Right forelimb (tissue), 1 donor: ENCODE measurements around the gene HAS3.

Experiments used
- DNase-seq: peaks from one replicate; pipeline ENCODE4 v3.0.0-alpha.2; 2018

The HAS3 gene

GRCh38 chr16:69093974-69094373, 11.5 kb upstream of the HAS3 start:
- DNase-seq, result no peak

DNA sequence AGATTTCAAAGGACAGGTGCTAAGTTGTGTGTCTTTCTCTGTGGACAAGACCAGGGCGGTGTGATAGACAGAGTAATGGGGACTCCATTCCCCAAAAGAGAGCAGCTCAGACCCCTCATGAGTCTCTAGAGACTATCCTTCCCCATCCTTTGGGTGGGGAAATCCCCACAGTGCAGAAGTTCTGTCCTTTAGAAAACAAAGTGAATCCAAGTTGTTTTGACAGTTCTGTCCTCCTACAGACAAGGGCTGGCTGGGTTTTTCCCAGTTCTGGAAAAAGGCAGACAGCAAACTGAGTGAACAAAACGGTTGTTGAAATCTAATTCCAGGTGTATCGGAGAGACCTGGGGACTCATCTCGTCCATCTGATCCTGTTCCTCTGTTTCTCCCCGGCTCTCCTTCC, 11.0 kb upstream of the HAS3 start:
- DNase-seq, result no peak

GRCh38 chr16:69095193-69095592, 10.3 kb upstream of the HAS3 start:
- DNase-seq, result no peak

- no peak for DNase-seq
Observed at GRCh38 chr16:69100071-69100691, 5.3 kb upstream of the HAS3 start.

- DNase-seq, result no peak
Observed at GRCh38 chr16:69106491-69107315, 1.2 kb downstream of the HAS3 start.

DNA sequence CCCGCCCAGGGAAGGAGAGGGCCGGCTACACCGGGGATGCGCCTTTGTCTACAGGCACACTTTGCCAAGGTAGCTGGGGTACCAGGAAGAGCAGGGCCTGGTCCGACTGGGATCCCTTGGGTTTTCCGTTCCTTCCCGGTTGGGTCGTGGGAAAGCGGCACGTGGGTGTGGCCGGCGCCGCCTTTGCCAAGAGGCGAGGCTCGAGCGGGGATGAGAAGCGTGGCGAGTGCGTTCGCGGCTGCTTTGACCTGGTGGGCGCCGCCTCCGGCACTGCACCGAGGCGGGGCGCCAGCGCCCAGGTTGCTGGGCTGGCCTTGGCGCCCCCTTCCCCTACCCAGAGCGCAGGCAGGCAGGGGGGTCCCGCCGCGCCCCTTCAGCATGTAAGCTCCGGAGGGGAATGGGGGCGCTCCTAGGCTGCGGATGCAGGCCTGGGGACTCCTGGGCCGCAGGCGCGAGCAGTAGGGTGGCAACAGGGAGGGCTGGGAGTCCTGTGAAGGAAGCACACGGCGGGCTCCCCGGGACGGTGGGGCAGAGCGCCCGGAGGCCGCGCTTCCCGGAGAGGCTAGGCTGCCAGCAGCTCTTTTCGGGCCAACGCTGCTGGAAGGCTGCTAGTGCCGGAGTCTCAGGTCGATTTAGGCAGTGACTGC, 2.0 kb downstream of the HAS3 start:
- DNase-seq, result peak; percentile 63

DNA sequence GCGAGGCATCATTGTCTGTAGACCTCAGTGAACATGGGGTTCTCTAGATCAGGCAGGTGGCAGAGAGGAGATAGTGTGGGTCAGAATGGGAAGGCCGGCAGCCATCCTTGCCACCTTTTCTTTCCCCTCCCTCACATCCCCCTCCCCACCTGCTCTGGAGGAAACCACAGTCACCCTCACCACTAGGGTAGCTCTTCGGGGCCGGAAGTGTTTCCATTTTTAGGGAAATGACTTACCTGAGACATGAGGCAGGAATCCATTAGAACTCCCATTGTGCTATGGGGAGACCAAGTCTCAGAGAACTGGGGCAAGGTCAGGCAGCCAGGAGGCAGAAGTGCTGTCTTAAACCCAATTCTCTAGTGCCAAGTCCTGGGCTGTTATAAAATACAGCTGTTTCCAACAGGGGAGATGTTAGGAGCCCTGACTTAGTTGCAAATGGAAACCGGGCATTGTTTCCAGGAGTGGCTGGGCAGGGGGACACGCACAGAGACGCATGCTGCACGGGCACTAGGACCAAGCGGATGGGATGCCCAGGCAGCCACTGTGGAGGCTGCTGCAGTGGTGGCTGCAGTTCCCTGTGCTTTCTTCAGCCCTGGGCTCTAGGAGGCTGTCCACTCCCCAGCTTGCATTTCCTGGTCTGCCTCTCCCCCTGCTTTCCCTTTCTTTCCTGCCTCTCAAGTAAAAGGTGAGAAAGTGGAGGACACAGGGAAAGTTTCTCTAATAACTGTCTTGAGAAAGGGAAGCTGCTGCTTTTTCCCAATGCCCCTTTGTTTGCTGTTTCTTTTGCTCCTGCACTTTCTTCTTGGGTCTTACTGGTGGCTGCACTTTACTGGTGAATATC, 2.8 kb downstream of the HAS3 start:
- no peak for DNase-seq

- DNase-seq, result no peak
Observed at GRCh38 chr16:69108905-69109252, 3.4 kb downstream of the HAS3 start.

DNA sequence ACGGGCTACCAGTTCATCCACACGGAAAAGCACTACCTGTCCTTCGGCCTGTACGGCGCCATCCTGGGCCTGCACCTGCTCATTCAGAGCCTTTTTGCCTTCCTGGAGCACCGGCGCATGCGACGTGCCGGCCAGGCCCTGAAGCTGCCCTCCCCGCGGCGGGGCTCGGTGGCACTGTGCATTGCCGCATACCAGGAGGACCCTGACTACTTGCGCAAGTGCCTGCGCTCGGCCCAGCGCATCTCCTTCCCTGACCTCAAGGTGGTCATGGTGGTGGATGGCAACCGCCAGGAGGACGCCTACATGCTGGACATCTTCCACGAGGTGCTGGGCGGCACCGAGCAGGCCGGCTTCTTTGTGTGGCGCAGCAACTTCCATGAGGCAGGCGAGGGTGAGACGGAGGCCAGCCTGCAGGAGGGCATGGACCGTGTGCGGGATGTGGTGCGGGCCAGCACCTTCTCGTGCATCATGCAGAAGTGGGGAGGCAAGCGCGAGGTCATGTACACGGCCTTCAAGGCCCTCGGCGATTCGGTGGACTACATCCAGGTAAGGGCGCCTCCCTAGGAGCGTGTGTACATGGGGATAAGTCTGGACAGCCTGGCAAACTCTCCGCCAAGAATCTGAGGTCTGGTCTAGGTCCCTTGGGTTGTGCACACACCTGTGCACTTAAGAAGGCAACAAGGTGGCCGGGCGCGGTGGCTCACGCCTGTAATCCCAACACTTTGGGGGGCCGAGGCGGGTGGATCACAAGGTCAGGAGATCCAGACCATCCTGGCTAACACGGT, 4.2 kb downstream of the HAS3 start:
- DNase-seq, result no peak

- no peak for DNase-seq
Observed at GRCh38 chr16:69110406-69110805, 5.0 kb downstream of the HAS3 start.

DNA sequence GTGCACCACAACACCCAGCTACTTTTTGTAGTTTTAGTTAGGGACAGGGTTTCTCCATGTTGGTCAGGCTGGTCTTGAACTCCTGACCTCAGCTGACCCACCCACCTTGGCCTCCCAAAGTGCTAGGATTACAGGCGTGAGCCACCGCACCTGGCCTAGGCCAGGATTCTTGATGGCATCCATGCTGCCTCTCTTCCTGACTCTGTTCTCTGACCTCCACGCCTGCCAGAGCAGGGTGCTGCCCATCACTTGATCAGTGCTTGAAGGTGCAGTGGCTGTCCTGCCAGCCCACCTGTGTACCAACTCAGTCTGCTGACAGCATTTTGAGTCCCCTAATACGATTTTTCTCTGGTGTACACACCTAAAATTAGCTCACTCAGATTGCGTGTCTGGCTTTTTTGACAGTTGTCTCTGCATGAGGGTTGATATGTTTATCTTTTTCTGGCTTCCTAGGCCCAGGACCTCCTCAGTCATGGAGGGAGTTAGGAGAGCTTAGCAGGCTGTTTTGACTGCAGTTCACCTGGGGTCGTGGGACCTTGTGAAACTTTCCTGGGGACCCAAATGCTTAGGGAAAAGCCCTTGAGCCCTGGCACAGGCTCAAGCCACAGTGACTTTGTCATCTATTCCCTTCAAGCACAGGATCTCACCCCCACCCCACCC, 5.9 kb downstream of the HAS3 start:
- DNase-seq, result no peak

- no peak for DNase-seq
Observed at GRCh38 chr16:69111876-69112230, 6.4 kb downstream of the HAS3 start.

DNA sequence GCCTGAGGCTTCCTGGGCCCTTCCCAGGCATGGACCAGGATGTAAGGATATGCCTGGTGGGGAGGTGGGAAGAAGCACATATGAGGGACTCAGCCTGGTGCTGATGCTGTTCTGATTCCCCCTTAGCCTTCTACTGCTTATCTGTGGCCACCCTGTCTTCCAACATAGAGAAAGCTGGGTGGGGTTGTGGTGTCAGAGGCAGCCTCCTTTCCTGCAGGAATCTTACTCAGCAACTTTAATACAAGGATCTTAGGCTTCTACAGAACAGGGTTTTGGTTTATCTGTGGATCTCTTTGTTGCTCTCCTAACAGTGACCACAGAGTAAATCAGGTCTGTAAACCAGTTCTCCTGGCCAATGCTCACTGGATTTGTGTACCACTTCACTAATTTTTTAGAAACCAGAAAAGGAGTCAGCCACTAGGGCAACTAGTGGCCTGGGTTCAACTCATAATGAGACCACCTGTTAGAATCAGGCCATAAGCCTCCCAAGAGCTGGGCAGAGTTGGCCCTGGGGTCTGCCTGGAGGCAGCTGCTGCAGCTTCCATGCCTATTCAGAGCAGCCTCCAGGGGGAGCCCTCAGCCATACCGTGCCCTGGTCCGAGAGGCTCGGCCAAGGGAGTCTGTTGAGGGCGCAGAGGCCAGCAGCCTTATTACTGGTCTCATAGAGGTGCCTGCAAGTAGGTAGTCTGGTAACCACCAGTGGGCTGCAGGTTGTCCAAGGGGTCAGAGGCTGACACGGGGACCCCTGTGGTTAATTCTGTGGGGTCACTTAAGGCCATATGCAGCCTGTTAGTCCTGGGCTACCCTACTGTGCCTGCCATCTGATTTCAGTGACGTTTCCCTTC, 7.1 kb downstream of the HAS3 start:
- DNase-seq, result no peak

DNA sequence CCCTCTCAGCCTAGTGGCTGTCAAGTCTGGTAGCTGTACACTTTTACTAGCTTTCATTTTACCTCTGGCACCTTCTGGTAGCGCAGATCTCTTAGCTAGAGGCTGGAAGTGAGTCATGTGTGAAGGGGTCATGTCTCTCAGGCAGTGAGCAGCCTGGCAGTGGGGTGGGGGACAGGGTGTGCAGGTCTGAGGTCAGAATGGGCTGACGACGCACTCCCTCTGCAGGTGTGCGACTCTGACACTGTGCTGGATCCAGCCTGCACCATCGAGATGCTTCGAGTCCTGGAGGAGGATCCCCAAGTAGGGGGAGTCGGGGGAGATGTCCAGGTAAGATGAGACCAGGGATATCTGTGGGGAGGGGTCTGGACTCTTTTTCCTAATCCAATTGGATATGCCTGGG, 7.8 kb downstream of the HAS3 start:
- DNase-seq, result no peak

DNA sequence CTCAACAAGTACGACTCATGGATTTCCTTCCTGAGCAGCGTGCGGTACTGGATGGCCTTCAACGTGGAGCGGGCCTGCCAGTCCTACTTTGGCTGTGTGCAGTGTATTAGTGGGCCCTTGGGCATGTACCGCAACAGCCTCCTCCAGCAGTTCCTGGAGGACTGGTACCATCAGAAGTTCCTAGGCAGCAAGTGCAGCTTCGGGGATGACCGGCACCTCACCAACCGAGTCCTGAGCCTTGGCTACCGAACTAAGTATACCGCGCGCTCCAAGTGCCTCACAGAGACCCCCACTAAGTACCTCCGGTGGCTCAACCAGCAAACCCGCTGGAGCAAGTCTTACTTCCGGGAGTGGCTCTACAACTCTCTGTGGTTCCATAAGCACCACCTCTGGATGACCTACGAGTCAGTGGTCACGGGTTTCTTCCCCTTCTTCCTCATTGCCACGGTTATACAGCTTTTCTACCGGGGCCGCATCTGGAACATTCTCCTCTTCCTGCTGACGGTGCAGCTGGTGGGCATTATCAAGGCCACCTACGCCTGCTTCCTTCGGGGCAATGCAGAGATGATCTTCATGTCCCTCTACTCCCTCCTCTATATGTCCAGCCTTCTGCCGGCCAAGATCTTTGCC, 9.0 kb downstream of the HAS3 start:
- no peak for DNase-seq

- DNase-seq, result no peak
Observed at GRCh38 chr16:69114976-69115355, 9.5 kb downstream of the HAS3 start.

GRCh38 chr16:69115361-69115760, 9.9 kb downstream of the HAS3 start:
- DNase-seq, result no peak

DNA sequence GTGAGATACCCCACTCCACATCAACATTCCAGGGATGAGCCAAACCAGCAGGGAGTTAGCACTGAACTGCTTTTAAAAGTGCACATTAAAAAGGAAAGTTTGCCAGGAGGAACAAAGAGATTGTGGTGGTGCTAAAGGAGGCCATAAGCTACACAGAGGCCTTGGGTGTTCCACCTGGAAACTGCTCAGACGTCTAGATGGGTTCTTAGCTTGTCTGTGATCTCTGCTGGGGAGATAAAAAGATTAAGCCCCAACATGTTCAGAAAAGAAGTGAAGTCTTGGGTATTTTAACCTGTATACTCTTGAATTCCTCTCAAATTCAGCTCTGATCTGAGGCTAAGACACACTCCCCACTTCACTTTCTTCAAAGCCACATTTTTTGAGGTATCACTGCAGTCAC, 10.4 kb downstream of the HAS3 start:
- no peak for DNase-seq

DNA sequence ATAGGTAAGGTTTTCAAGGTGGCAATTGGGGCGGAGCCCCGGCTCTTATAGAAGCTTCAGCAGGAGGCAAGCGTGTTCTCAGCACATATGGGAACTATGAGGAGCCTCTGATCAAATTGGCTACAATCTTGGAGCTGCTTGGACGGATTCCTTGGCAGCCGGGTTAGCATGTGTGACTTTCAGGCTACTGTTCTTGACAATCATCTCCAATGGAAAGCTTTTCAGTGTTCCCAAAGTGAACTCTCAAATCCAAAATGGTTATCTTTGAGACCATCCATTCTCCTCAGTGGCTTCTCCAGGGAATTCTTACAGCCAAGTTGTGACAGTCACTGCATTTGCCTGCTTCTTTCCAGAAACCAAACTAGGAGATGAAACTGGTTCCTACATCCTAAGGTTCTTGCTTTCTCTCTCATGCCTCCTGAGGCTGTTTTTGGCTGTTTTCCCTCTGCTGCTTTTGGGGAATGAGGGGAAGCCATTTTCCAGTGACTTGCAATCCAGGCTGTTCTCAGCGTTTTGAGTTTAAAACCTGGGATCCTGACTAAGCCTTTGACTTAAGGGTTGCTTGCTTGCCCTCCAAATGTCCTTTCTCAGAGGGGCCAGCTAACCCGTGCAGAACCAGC, 10.9 kb downstream of the HAS3 start:
- DNase-seq, result no peak

- DNase-seq, result no peak
Observed at GRCh38 chr16:69116906-69117305, 11.5 kb downstream of the HAS3 start.
